HL-60 (cell line): ENCODE measurements around the gene SAFB2.

Source experiments
- DNase-seq, 2 experiments: peaks; one replicate each; pipeline ENCODE4 v3.0.0-alpha.2; 2010 to 2020; ENCODE audit warnings: low read depth in 1 of 2, low spot score in 1 of 2
- H3K27ac ChIP-seq: fragments of 250-450 bp; sonication (Bioruptor Pico); replicated peaks from 2 replicates; pipeline ENCODE4 v1.5.1; 2020; ENCODE audit warnings: mild to moderate bottlenecking, moderate library complexity
- H3K27me3 ChIP-seq: fragments of 250-450 bp; sonication (Bioruptor Pico); 2 replicates; pipeline ENCODE4 v1.5.1; 2021; ENCODE audit warnings: mild to moderate bottlenecking, moderate library complexity; ENCODE audit not compliant: insufficient read depth, poor library complexity, severe bottlenecking
- H3K4me3 ChIP-seq: replicated peaks from 2 replicates; pipeline ENCODE4 v1.5.1; 2011; ENCODE audit warnings: mild to moderate bottlenecking, control low read depth, low read length; ENCODE audit not compliant: insufficient read depth
- CTCF ChIP-seq: IDR thresholded peaks from one replicate; pipeline ENCODE4 v1.5.1; 2011; ENCODE audit warnings: low read length, control low read depth, inconsistent platforms; ENCODE audit not compliant: insufficient read depth
- GABPA ChIP-seq: IDR thresholded peaks from 2 replicates; pipeline ENCODE4 v1.6.1; 2012; ENCODE audit warnings: low read depth
- POLR2AphosphoS5 ChIP-seq: IDR thresholded peaks from 2 replicates; pipeline ENCODE4 v1.6.1; 2012; ENCODE audit warnings: low read depth
- REST ChIP-seq: IDR thresholded peaks from 2 replicates; pipeline ENCODE4 v1.6.1; 2012; ENCODE audit warnings: low read depth; ENCODE audit not compliant: insufficient replicate concordance
- SPI1 ChIP-seq: IDR thresholded peaks from 2 replicates; pipeline ENCODE4 v1.6.1; 2012; ENCODE audit warnings: low read depth, mild to moderate bottlenecking, borderline replicate concordance

SAFB2 gene

DNA sequence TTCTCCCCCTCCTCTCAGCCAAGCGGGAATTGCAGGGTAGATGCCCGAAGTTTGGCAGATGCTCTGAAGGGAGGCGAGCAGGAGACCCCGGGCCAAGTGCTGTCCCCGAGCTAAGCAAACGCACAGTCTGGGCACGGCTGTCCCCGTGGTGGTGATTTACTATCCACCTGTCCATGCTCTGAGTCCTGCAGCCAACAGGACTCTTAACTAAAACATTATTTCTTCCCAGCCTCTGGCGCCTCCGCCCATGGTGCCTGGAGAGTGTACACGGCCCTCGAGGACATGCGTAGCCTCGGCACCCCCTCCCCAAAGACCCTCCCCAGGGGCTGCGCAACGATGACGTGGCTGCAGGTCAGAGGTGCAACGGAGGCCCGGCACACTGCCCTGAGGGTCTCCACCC is 62.4 kb downstream of the SAFB2 start:
- H3K27ac ChIP-seq, result no peak overlapping the region
- no peak overlapping the region for H3K4me3 ChIP-seq
- no peaks in the 10 kb centered on the region for H3K27me3 ChIP-seq
- TF ChIP-seq CTCF (no peak), POLR2AphosphoS5 (no peak), SPI1 (no peak), REST (no peak), GABPA (no peak)
- no peak for DNase-seq

DNA sequence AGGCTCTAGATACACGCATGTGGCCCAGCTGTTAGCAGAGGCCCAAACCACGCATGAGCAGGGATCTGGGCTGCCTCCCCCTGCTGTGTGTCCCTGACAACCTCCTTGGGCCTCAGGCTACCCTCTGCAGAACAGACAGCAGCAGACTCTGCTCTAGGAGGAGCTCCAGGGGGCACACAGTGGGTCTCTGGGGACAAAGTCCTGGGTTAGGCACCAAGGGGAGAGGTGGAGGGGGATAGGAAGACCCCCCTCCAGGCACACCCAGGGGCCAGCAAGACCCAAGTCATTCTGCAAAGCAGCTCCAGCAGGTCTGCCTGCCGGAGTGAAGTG is 62.8 kb downstream of the SAFB2 start:
- Histone ChIP-seq H3K4me3 (no peak overlapping the region), H3K27ac (no peak overlapping the region), H3K27me3 (no peaks in the 10 kb centered on the region)
- TF ChIP-seq POLR2AphosphoS5, result no peak
- TF ChIP-seq REST, result no peak
- no peak for TF ChIP-seq SPI1
- no peak for TF ChIP-seq GABPA
- TF ChIP-seq CTCF, result no peak
- DNase-seq, result no peak

DNA sequence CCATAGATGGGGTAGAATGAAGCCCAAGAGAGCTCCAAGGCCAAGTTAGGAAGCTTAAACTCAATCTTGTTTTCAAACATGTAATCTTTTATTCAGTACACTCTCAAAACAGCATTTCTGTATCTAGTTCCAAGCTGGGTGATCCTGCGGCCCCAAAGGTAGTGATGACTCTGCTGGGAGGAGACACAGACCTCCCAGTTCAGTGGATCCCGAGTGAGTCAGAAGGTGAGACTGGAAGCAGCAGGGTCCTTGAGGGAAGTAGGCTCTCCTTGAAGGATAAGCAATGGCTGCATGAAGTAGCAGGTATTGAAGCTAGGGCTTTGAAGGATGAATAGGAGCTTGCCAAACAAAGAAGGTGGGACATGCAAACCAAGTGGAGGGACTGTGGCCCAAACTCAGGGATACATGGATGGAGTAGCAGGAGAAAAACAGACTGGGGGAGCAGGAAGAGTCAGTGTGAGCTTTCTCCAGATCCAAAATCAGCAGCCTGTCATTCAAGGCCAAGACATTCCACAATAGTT is 64.4 kb downstream of the SAFB2 start:
- H3K27me3 ChIP-seq, result no peaks in the 10 kb centered on the region
- H3K27ac ChIP-seq, result no peak overlapping the region
- no peak for TF ChIP-seq GABPA
- TF ChIP-seq SPI1, result no peak
- TF ChIP-seq POLR2AphosphoS5, result no peak
- no peak for TF ChIP-seq CTCF
- no peak for TF ChIP-seq REST
- DNase-seq, result no peak
- no peak overlapping the region for H3K4me3 ChIP-seq
